Central memory CD8-positive, alpha-beta T cell (primary cell): ENCODE data around the gene ST8SIA1.

Experiments
- ATAC-seq: fragments of 150-1000 bp; cut with Tn5 transposase; replicated peaks from 2 replicates; pipeline ENCODE4 v1.10.0; 2022; ENCODE audit warnings: mild to moderate bottlenecking, moderate FRiP score, moderate number of reproducible peaks; ENCODE audit not compliant: poor library complexity, severe bottlenecking; ENCODE audit errors: extremely low read depth
- DNase-seq, 2 donors: peaks; one replicate each; pipeline ENCODE4 v3.0.0; 2021; ENCODE audit warnings: low spot score in 2 of 2
- H3K27ac Mint-ChIP-seq: one replicate; pipeline ENCODE4 v1.8.0; 2022; ENCODE audit warnings: low read depth, mild to moderate bottlenecking, moderate library complexity, mixed read lengths
- H3K27me3 Mint-ChIP-seq: one replicate; pipeline ENCODE4 v1.8.0; 2022; ENCODE audit warnings: mixed read lengths
- H3K36me3 Mint-ChIP-seq: one replicate; pipeline ENCODE4 v1.8.0; 2022; ENCODE audit warnings: mild to moderate bottlenecking, moderate library complexity, mixed read lengths; ENCODE audit not compliant: insufficient read depth
- H3K4me1 Mint-ChIP-seq: one replicate; pipeline ENCODE4 v1.8.0; 2022; ENCODE audit warnings: mixed read lengths
- H3K4me3 Mint-ChIP-seq: one replicate; pipeline ENCODE4 v1.8.0; 2022; ENCODE audit warnings: mild to moderate bottlenecking, moderate library complexity, mixed read lengths
- H3K9me3 Mint-ChIP-seq: one replicate; pipeline ENCODE4 v1.8.0; 2022; ENCODE audit warnings: mixed read lengths

Gene ST8SIA1

GRCh38 chr12:22321018-22321605 is 13.4 kb downstream of the ST8SIA1 start:
- Mint-ChIP-seq H3K36me3 (peaks cover 2% of the 10 kb centered on the region), H3K27ac (peak overlapping the region; percentile 98), H3K27me3 (no peaks in the 10 kb centered on the region), H3K4me3 (no peak overlapping the region), H3K4me1 (peaks cover 51% of the 10 kb centered on the region), H3K9me3 (peaks cover 4% of the 10 kb centered on the region)
- DNase-seq, result no peak
- peak; percentile 37 for ATAC-seq

DNA sequence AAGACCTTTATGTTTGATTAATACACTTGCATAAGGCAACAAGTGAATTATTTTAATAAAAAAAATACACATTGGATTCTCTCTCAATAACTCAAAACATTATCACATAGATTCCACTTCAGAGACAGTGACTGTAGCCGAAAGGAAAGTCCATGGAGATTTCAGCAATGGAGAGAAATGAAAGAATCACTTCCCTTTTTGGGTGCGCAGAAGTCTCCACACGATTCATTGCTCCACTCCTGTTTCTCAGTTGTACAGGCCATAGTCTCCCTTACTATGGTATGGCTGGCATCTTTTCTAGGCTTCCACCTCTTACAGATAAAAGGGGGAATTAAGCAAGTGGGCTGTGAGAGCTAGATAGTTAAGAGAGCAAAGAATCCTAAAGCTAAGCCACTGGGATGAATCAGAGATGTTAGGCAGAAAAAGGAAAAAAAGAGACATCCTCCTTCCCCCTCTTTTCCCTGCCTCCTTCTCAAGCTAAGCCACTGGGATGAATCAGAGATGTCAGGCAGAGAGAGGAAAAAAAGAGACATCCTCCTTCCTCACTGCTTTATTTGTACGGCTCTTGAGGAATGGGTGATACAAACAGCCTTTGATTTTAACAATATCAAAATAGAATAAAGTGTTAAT is 16.3 kb downstream of the ST8SIA1 start:
- ATAC-seq, result no peak
- DNase-seq, result no peak
- H3K4me3 Mint-ChIP-seq, result no peak overlapping the region
- H3K27me3 Mint-ChIP-seq, result no peaks in the 10 kb centered on the region
- no peaks in the 10 kb centered on the region for H3K9me3 Mint-ChIP-seq
- H3K36me3 Mint-ChIP-seq, result peaks cover 2% of the 10 kb centered on the region
- no peak overlapping the region for H3K27ac Mint-ChIP-seq
- H3K4me1 Mint-ChIP-seq, result peaks cover 65% of the 10 kb centered on the region

DNA sequence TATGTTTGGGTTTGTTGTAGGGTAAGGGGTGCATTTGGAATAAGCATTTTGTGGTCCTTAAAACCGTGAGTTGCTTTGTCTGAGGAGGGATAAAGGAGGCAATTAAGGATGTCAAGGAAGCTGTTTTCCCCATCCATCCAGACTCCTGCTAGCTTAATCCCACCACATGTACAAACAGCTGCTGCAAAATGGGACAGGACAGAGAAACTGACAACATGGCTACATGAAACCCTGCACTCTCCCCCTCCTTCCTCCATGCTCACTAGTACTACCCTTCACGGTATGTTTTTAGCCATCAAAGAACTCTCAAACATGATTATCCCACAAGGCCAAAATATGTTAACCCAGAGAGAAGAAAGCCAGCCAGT is 20.6 kb downstream of the ST8SIA1 start:
- no peaks in the 10 kb centered on the region for H3K27me3 Mint-ChIP-seq
- H3K36me3 Mint-ChIP-seq, result peaks cover 5% of the 10 kb centered on the region
- H3K27ac Mint-ChIP-seq, result no peak overlapping the region
- peaks cover 38% of the 10 kb centered on the region for H3K4me1 Mint-ChIP-seq
- DNase-seq (no peak), ATAC-seq (no peak)
- H3K9me3 Mint-ChIP-seq, result no peaks in the 10 kb centered on the region
- no peak overlapping the region for H3K4me3 Mint-ChIP-seq

DNA sequence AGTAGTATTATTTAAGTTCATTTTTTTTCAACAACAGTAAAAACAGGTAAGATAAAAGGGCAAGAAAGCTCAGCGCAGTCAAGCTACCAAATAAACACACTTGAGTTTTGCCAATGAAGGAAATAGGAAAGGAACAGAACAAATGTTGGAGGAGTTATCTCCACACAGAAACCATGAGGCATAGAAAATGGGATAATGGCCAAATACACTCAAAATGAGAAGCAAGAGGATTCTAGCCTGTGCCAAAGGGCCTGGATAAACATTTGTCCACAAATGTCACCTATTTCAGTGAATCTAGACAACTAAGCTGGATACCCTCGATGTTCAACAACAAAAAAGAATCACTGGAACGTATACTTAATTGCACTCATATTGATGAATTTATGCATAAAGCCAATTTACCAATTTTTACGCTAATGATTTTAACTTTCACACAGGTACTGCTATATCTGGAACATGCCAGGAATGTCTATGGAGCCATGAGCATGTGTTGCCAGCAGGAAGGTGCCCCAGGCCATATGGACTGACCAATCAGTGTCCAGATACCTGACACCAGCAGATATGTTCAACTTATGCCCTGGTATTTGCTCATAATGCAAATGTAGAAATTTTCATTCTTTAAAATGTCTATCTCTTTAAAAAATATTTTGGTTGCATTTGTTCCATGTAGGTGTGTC is 21.1 kb downstream of the ST8SIA1 start:
- H3K4me1 Mint-ChIP-seq, result peaks cover 37% of the 10 kb centered on the region
- peaks cover 8% of the 10 kb centered on the region for H3K36me3 Mint-ChIP-seq
- ATAC-seq (no peak), DNase-seq (no peak)
- no peaks in the 10 kb centered on the region for H3K27me3 Mint-ChIP-seq
- H3K4me3 Mint-ChIP-seq, result no peak overlapping the region
- no peak overlapping the region for H3K27ac Mint-ChIP-seq
- no peaks in the 10 kb centered on the region for H3K9me3 Mint-ChIP-seq

GRCh38 chr12:22312336-22312735 is 22.2 kb downstream of the ST8SIA1 start:
- DNase-seq, result no peak
- no peak for ATAC-seq
- H3K27ac Mint-ChIP-seq, result no peak overlapping the region
- no peak overlapping the region for H3K4me3 Mint-ChIP-seq
- peaks cover 6% of the 10 kb centered on the region for H3K36me3 Mint-ChIP-seq
- H3K4me1 Mint-ChIP-seq, result peaks cover 28% of the 10 kb centered on the region
- no peaks in the 10 kb centered on the region for H3K27me3 Mint-ChIP-seq
- H3K9me3 Mint-ChIP-seq, result no peaks in the 10 kb centered on the region

DNA sequence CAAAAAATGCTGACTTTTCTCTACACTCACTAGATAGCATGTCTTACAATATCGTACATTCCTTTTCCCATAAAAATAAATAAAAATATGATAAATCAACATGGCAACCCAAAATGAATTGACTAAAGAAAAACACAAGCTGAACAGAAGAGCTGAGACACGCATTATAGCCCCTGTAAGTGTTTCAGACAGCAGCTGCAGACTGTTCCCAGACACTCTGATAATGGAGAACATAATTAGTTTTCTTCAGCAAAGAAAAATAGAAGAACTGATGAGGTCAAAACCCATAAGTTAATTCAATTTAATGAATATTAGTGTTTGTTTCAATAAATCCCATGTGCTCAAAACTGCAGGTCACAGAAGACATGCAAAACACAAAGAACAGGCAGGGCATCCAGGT is 23.8 kb downstream of the ST8SIA1 start:
- no peaks in the 10 kb centered on the region for H3K27me3 Mint-ChIP-seq
- ATAC-seq, result no peak
- no peak overlapping the region for H3K4me3 Mint-ChIP-seq
- no peak overlapping the region for H3K27ac Mint-ChIP-seq
- no peaks in the 10 kb centered on the region for H3K9me3 Mint-ChIP-seq
- peaks cover 20% of the 10 kb centered on the region for H3K4me1 Mint-ChIP-seq
- DNase-seq, result no peak
- H3K36me3 Mint-ChIP-seq, result peaks cover 11% of the 10 kb centered on the region

- Mint-ChIP-seq H3K4me3 (no peak overlapping the region), H3K36me3 (peaks cover 11% of the 10 kb centered on the region), H3K27me3 (no peaks in the 10 kb centered on the region), H3K27ac (no peak overlapping the region), H3K4me1 (peaks cover 16% of the 10 kb centered on the region), H3K9me3 (no peaks in the 10 kb centered on the region)
- no peak for DNase-seq
- ATAC-seq, result no peak
These were observed 24.2 kb downstream of the ST8SIA1 start for GRCh38 chr12:22310275-22310674.

DNA sequence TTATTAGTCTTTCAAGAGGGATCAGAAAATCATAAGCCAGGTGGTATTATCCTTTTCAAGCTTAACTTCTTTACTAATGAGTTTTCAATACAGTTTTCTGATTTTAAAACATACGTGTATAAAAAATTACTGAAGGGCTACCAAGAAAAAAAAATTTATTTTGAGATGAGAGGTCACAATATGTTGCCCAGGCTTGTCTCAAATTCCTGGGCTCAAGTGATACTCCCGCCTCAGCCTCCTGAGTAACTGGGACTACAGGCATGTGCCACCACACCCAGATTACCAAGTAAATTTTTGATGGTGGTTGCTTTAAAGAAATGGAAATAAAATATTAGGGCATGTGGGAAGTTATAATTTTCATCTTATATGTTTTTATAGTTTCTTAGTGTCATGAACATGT is 26.7 kb downstream of the ST8SIA1 start:
- H3K36me3 Mint-ChIP-seq, result peaks cover 14% of the 10 kb centered on the region
- H3K27me3 Mint-ChIP-seq, result no peaks in the 10 kb centered on the region
- H3K9me3 Mint-ChIP-seq, result no peaks in the 10 kb centered on the region
- no peak overlapping the region for H3K27ac Mint-ChIP-seq
- DNase-seq, result no peak
- H3K4me1 Mint-ChIP-seq, result peaks cover 7% of the 10 kb centered on the region
- no peak overlapping the region for H3K4me3 Mint-ChIP-seq
- ATAC-seq, result no peak

DNA sequence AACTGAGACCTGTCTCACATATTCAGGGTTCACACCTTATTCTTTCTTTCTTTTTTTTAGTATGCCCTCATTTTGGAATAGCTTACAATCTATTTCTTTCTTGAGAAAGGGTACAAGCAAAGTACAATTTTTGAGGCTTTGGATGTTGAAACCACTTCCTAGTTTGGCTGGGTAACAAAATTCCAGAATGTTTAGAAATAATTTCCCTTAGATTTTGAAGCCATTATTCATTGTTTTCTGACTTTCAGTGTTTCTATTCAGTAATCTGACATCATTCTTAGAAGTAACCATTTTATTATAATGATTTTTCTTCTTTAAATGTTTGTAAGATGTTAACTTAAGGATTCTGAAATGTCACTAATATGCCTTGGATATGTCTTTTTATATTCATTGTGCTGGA is 28.2 kb downstream of the ST8SIA1 start:
- no peak overlapping the region for H3K4me3 Mint-ChIP-seq
- H3K36me3 Mint-ChIP-seq, result peaks cover 16% of the 10 kb centered on the region
- no peak for ATAC-seq
- peaks cover 6% of the 10 kb centered on the region for H3K9me3 Mint-ChIP-seq
- H3K4me1 Mint-ChIP-seq, result no peaks in the 10 kb centered on the region
- no peaks in the 10 kb centered on the region for H3K27me3 Mint-ChIP-seq
- DNase-seq, result no peak
- no peak overlapping the region for H3K27ac Mint-ChIP-seq

- Mint-ChIP-seq H3K36me3 (peaks cover 14% of the 10 kb centered on the region), H3K4me3 (no peak overlapping the region), H3K4me1 (no peaks in the 10 kb centered on the region), H3K27ac (no peak overlapping the region), H3K9me3 (peaks cover 6% of the 10 kb centered on the region), H3K27me3 (no peaks in the 10 kb centered on the region)
- DNase-seq, result no peak
- no peak for ATAC-seq
These were observed 30.2 kb downstream of the ST8SIA1 start for GRCh38 chr12:22304341-22304740.

DNA sequence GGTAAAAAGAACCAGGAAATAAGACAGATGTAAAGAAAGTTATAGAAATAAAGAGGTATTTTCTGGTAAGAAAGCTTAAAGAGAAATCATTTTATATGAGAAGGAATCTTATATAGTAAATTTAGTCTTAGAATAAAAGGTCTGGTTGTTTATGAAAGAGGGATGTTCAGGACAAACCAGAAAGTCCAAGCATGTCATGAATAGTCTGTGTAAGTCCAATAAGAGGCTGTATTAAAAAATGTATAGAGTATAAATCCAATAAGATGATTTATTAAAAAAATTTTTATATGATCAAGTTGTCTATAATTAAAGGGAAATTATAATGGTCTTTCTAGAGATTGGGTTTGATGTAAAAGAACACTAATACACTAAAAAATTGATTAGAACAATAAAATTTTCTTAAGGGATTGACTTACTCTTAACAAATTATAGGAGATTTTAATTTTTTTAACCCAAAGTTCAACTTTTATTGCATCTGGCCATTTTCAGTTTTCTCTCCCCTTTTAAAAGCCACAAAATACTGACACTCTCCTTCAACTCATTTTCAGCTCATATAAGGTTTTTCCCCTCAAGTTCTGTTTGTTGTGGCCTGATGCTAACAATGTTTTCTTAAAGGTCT is 35.1 kb downstream of the ST8SIA1 start:
- DNase-seq (no peak), ATAC-seq (no peak)
- Mint-ChIP-seq H3K4me1 (no peaks in the 10 kb centered on the region), H3K4me3 (no peak overlapping the region), H3K9me3 (peaks cover 12% of the 10 kb centered on the region), H3K36me3 (peaks cover 5% of the 10 kb centered on the region), H3K27me3 (no peaks in the 10 kb centered on the region), H3K27ac (no peak overlapping the region)

GRCh38 chr12:22289250-22289649 is 45.3 kb downstream of the ST8SIA1 start:
- Mint-ChIP-seq H3K36me3 (peaks cover 2% of the 10 kb centered on the region), H3K9me3 (no peaks in the 10 kb centered on the region), H3K27me3 (no peaks in the 10 kb centered on the region), H3K4me1 (peaks cover 26% of the 10 kb centered on the region), H3K4me3 (no peak overlapping the region), H3K27ac (no peak overlapping the region)
- no peak for DNase-seq
- no peak for ATAC-seq
